CD8-positive, alpha-beta memory T cell (primary cell): Measurements from ENCODE around the gene PSAP. TPM values are rescaled to one million over a fixed set of nuclear protein-coding genes. Genes with fewer than 3 reads are reported as not detected.

Experiments
- CTCF ChIA-PET: fragments of 350-600 bp; sonication (Branson Sonifier 250); formaldehyde crosslinking; loops from one replicate; lab custom pipeline; 2021; ENCODE audit warnings: antibody characterized with exemption; lab: Charles Lee
- POLR2A ChIA-PET: fragments of 350-600 bp; sonication (Branson Sonifier 250); formaldehyde crosslinking; loops from one replicate; lab custom pipeline; 2021; ENCODE audit warnings: antibody characterized with exemption; lab: Charles Lee
- DNase-seq, 5 donors: peaks; one replicate each; pipeline versions ENCODE4 v3.0.0 to v3.0.0-alpha.2; 2020 to 2022; ENCODE audit warnings: mixed read lengths in 1 of 5
- H3K27ac ChIP-seq: one replicate; pipeline ENCODE4 v1.7.0; 2013; ENCODE audit warnings: low read depth, mild to moderate bottlenecking, low read length, moderate library complexity
- H3K27me3 ChIP-seq: 2 replicates; pipeline ENCODE4 v1.7.0; 2013; ENCODE audit warnings: low read length, mild to moderate bottlenecking; ENCODE audit not compliant: insufficient read depth, poor library complexity, severe bottlenecking
- H3K36me3 ChIP-seq: 2 replicates; pipeline ENCODE4 v1.7.0; 2013; ENCODE audit warnings: mild to moderate bottlenecking, low read length, moderate library complexity; ENCODE audit not compliant: insufficient read depth
- H3K4me1 ChIP-seq: 2 replicates; pipeline ENCODE4 v1.7.0; 2013; ENCODE audit warnings: mild to moderate bottlenecking, low read length, moderate library complexity; ENCODE audit not compliant: insufficient read depth
- H3K4me3 ChIP-seq: 2 replicates; pipeline ENCODE4 v1.7.0; 2013; ENCODE audit warnings: mild to moderate bottlenecking, low read length
- H3K9me3 ChIP-seq: 2 replicates; pipeline ENCODE4 v1.7.0; 2013; ENCODE audit warnings: mild to moderate bottlenecking, low read length
- H3K27ac Mint-ChIP-seq, 8 donors: one replicate each; pipeline ENCODE4 v1.8.0; 2020 to 2021; ENCODE audit warnings: mixed read lengths in 8 of 8, mild to moderate bottlenecking in 6 of 8, inconsistent platforms in 3 of 8, moderate library complexity in 3 of 8
- H3K27me3 Mint-ChIP-seq, 2 donors: one replicate each; pipeline ENCODE4 v1.8.0; 2020 to 2021; ENCODE audit warnings: mixed read lengths in 2 of 2, mild to moderate bottlenecking in 1 of 2, moderate library complexity in 1 of 2
- H3K36me3 Mint-ChIP-seq, 3 donors: one replicate each; pipeline ENCODE4 v1.8.0; 2020 to 2021; ENCODE audit warnings: mixed read lengths in 3 of 3, inconsistent platforms in 1 of 3, mild to moderate bottlenecking in 1 of 3
- H3K4me1 Mint-ChIP-seq, 3 donors: one replicate each; pipeline ENCODE4 v1.8.0; 2020 to 2021; ENCODE audit warnings: mixed read lengths in 3 of 3, inconsistent platforms in 1 of 3, mild to moderate bottlenecking in 1 of 3
- H3K4me3 Mint-ChIP-seq, 7 donors: one replicate each; pipeline ENCODE4 v1.8.0; 2020 to 2021; ENCODE audit warnings: mixed read lengths in 7 of 7, mild to moderate bottlenecking in 6 of 7, moderate library complexity in 4 of 7, inconsistent platforms in 2 of 7
- H3K9me3 Mint-ChIP-seq, 5 donors: one replicate each; pipeline ENCODE4 v1.8.0; 2020 to 2022; ENCODE audit warnings: mixed read lengths in 5 of 5, mild to moderate bottlenecking in 3 of 5, moderate library complexity in 2 of 5, inconsistent platforms in 1 of 5
- polyA plus RNA-seq: library from polyadenylated mRNA; unstranded; fragments of 300-500 nt; fragmentation: Illumina TruSeq; gene quantifications from one replicate; pipeline ENCODE4 v1.2.3, GENCODE V29; 2021
- total RNA-seq, 2 experiments: library from RNA; stranded (reverse); gene quantifications; one replicate each; pipeline ENCODE4 v1.2.3, GENCODE V29; 2021

Gene PSAP
- total and polyA plus RNA-seq, 3 experiments from 2014 or later: 115 to 432 (median 119) TPM

- ChIA-PET POLR2A (no interaction called here), CTCF (no interaction called here)
- no peak for DNase-seq
- H3K27ac Mint-ChIP-seq: no peak overlapping the region
- Histone ChIP-seq H3K27ac (no peak overlapping the region), H3K4me1 (no peaks in the 10 kb centered on the region), H3K9me3 (no peaks in the 10 kb centered on the region), H3K36me3 (peaks cover 81% of the 10 kb centered on the region), H3K4me3 (no peak overlapping the region), H3K27me3 (no peaks in the 10 kb centered on the region)
- H3K9me3 Mint-ChIP-seq: no peaks in the 10 kb centered on the region
- H3K36me3 Mint-ChIP-seq: peaks cover 0 to 93% (median 25%) of the 10 kb centered on the region in 3 donors
- no peaks in the 10 kb centered on the region for H3K27me3 Mint-ChIP-seq
- H3K4me3 Mint-ChIP-seq: no peak overlapping the region
- peaks cover 7 to 11% (median 7%) of the 10 kb centered on the region in 3 donors for H3K4me1 Mint-ChIP-seq
Observed at GRCh38 chr10:71824333-71824732, 26.7 kb downstream of the PSAP start.

GRCh38 chr10:71823356-71823755 lies 27.7 kb downstream of the PSAP start:
- Histone ChIP-seq H3K4me1 (no peaks in the 10 kb centered on the region), H3K36me3 (peaks cover 79% of the 10 kb centered on the region), H3K9me3 (no peaks in the 10 kb centered on the region), H3K27ac (no peak overlapping the region), H3K4me3 (no peak overlapping the region), H3K27me3 (no peaks in the 10 kb centered on the region)
- H3K27ac Mint-ChIP-seq: no peak overlapping the region
- POLR2A ChIA-PET: no interaction called here
- H3K4me3 Mint-ChIP-seq: no peak overlapping the region
- H3K9me3 Mint-ChIP-seq: no peaks in the 10 kb centered on the region
- no peak for DNase-seq
- no peaks in the 10 kb centered on the region for H3K27me3 Mint-ChIP-seq
- H3K36me3 Mint-ChIP-seq: peaks cover 0 to 94% (median 27%) of the 10 kb centered on the region in 3 donors
- CTCF ChIA-PET: no interaction called here
- H3K4me1 Mint-ChIP-seq: peaks cover 7 to 11% (median 7%) of the 10 kb centered on the region in 3 donors

GRCh38 chr10:71821909-71822763 lies 28.9 kb downstream of the PSAP start:
- no peak for DNase-seq
- peaks cover 7 to 11% (median 7%) of the 10 kb centered on the region in 3 donors for H3K4me1 Mint-ChIP-seq
- Histone ChIP-seq H3K4me1 (no peaks in the 10 kb centered on the region), H3K36me3 (peaks cover 80% of the 10 kb centered on the region), H3K27me3 (no peaks in the 10 kb centered on the region), H3K4me3 (no peak overlapping the region), H3K9me3 (no peaks in the 10 kb centered on the region), H3K27ac (no peak overlapping the region)
- H3K36me3 Mint-ChIP-seq: peaks cover 0 to 97% (median 30%) of the 10 kb centered on the region in 3 donors
- CTCF ChIA-PET: interaction anchor here (0.7 to 1.5 kb wide), 4 partner anchors 9 to 73 kb away, joined by 3 to 5 read pairs (median 4); no protein-coding TSS in a partner anchor
- POLR2A ChIA-PET: no interaction called here
- H3K4me3 Mint-ChIP-seq: peak overlapping the region in 1 of 7 donors; percentile 25
- no peaks in the 10 kb centered on the region for H3K9me3 Mint-ChIP-seq
- no peaks in the 10 kb centered on the region for H3K27me3 Mint-ChIP-seq
- peak overlapping the region in 7 of 8 donors; percentile 17 to 92 (median 47) for H3K27ac Mint-ChIP-seq

GRCh38 chr10:71820966-71821365 lies 30.1 kb downstream of the PSAP start:
- Histone ChIP-seq H3K27ac (no peak overlapping the region), H3K4me3 (no peak overlapping the region), H3K4me1 (no peaks in the 10 kb centered on the region), H3K27me3 (no peaks in the 10 kb centered on the region), H3K9me3 (no peaks in the 10 kb centered on the region), H3K36me3 (peaks cover 71% of the 10 kb centered on the region)
- H3K27me3 Mint-ChIP-seq: no peaks in the 10 kb centered on the region
- ChIA-PET POLR2A (no interaction called here), CTCF (no interaction called here)
- DNase-seq: no peak
- H3K27ac Mint-ChIP-seq: peak overlapping the region in 2 of 8 donors; percentile 14 to 36
- H3K4me3 Mint-ChIP-seq: no peak overlapping the region
- peaks cover 0 to 99% (median 33%) of the 10 kb centered on the region in 3 donors for H3K36me3 Mint-ChIP-seq
- peaks cover 7 to 11% (median 7%) of the 10 kb centered on the region in 3 donors for H3K4me1 Mint-ChIP-seq
- H3K9me3 Mint-ChIP-seq: no peaks in the 10 kb centered on the region

GRCh38 chr10:71819985-71820384 lies 31.1 kb downstream of the PSAP start:
- Mint-ChIP-seq H3K4me3 (no peak overlapping the region), H3K4me1 (peaks cover 7 to 11% (median 7%) of the 10 kb centered on the region in 3 donors), H3K36me3 (peaks cover 0 to 99% (median 32%) of the 10 kb centered on the region in 3 donors), H3K9me3 (no peaks in the 10 kb centered on the region), H3K27ac (no peak overlapping the region), H3K27me3 (no peaks in the 10 kb centered on the region)
- Histone ChIP-seq H3K4me3 (no peak overlapping the region), H3K27me3 (no peaks in the 10 kb centered on the region), H3K4me1 (no peaks in the 10 kb centered on the region), H3K27ac (no peak overlapping the region), H3K9me3 (no peaks in the 10 kb centered on the region), H3K36me3 (peaks cover 61% of the 10 kb centered on the region)
- ChIA-PET CTCF (no interaction called here), POLR2A (no interaction called here)
- DNase-seq: no peak

- H3K4me3 Mint-ChIP-seq: no peak overlapping the region
- H3K9me3 Mint-ChIP-seq: no peaks in the 10 kb centered on the region
- peaks cover 57% of the 10 kb centered on the region for H3K36me3 ChIP-seq
- ChIA-PET CTCF (no interaction called here), POLR2A (no interaction called here)
- no peak for DNase-seq
- H3K4me1 Mint-ChIP-seq: peaks cover 7 to 11% (median 7%) of the 10 kb centered on the region in 3 donors
- H3K27ac Mint-ChIP-seq: no peak overlapping the region
- H3K36me3 Mint-ChIP-seq: peaks cover 0 to 97% (median 32%) of the 10 kb centered on the region in 3 donors
- no peak overlapping the region for H3K4me3 ChIP-seq
- no peaks in the 10 kb centered on the region for H3K9me3 ChIP-seq
- no peak overlapping the region for H3K27ac ChIP-seq
- H3K4me1 ChIP-seq: no peaks in the 10 kb centered on the region
- no peaks in the 10 kb centered on the region for H3K27me3 Mint-ChIP-seq
- H3K27me3 ChIP-seq: no peaks in the 10 kb centered on the region
Observed at GRCh38 chr10:71819441-71819861, 31.6 kb downstream of the PSAP start.

GRCh38 chr10:71818674-71819260 lies 32.3 kb downstream of the PSAP start:
- Histone ChIP-seq H3K4me1 (no peaks in the 10 kb centered on the region), H3K36me3 (peaks cover 53% of the 10 kb centered on the region), H3K9me3 (no peaks in the 10 kb centered on the region), H3K4me3 (no peak overlapping the region), H3K27me3 (no peaks in the 10 kb centered on the region), H3K27ac (no peak overlapping the region)
- peaks cover 7 to 11% (median 7%) of the 10 kb centered on the region in 3 donors for H3K4me1 Mint-ChIP-seq
- H3K4me3 Mint-ChIP-seq: no peak overlapping the region
- H3K36me3 Mint-ChIP-seq: peaks cover 0 to 91% (median 32%) of the 10 kb centered on the region in 3 donors
- DNase-seq: no peak
- no peak overlapping the region for H3K27ac Mint-ChIP-seq
- H3K9me3 Mint-ChIP-seq: no peaks in the 10 kb centered on the region
- ChIA-PET POLR2A (no interaction called here), CTCF (no interaction called here)
- H3K27me3 Mint-ChIP-seq: no peaks in the 10 kb centered on the region
